Motor neuron (in vitro differentiated cells): Measurements from ENCODE around the gene LCN15. TPM values are rescaled to one million over a fixed set of nuclear protein-coding genes. Genes with fewer than 3 reads are reported as not detected.

ENCODE experiments used
- ATAC-seq, 8 experiments: fragments of 200-7000 bp; cut with Tn5 transposase; replicated peaks in 6 of 8; 2 replicates each; pipeline ENCODE4 v1.8.0; 2021; ENCODE audit warnings: mild to moderate bottlenecking in 8 of 8, moderate library complexity in 8 of 8
- H3K27ac ChIP-seq, 2 donors: fragments of 250-450 bp; sonication (Bioruptor Pico); 2 replicates each; pipeline ENCODE4 v1.9.0; 2021; ENCODE audit warnings: antibody characterized with exemption in 2 of 2, mild to moderate bottlenecking in 2 of 2, moderate library complexity in 1 of 2
- H3K4me1 ChIP-seq, 2 donors: fragments of 250-450 bp; sonication (Bioruptor Pico); replicated peaks in 1 of 2; 2 replicates each; pipeline ENCODE4 v1.6.1; 2021; ENCODE audit warnings: antibody characterized with exemption in 2 of 2, mild to moderate bottlenecking in 2 of 2, moderate library complexity in 1 of 2
- H3K4me3 ChIP-seq, 5 donors: fragments of 250-450 bp; sonication (Bioruptor Pico); 2 replicates each; pipeline ENCODE4 v1.9.0; 2021; ENCODE audit warnings: antibody characterized with exemption in 5 of 5, mild to moderate bottlenecking in 5 of 5, moderate library complexity in 4 of 5
- WGBS, 10 experiments: fragments of 450-650 bp; shearing (Covaris generic); methylation state at CpG; one replicate each; pipeline ENCODE4 v1.0.0; 2022; 5-methylcytosine and 5-hydroxymethylcytosine counted together
- in situ Hi-C, 9 experiments: fragments of 400-800 bp; cut with MboI; loops; one replicate each; pipeline ENCODE4 v1.15.0; 2021; ENCODE audit warnings: low sequenced_read_pairs in 9 of 9, low pct_unique_long_range_greater_than_20kb in 2 of 9; ENCODE audit not compliant: unreplicated experiment in 9 of 9
- total RNA-seq, 8 experiments: library from RNA; unstranded; fragments of 300-600 nt; gene quantifications; 2 replicates each; pipeline versions ENCODE4 v1.2.3 to v1.2.4, GENCODE V29; 2022

The LCN15 gene
- total RNA-seq, 8 experiments from 2014 or later = 0.21 to 0.43 (median 0.23) TPM; not detected in 3

DNA sequence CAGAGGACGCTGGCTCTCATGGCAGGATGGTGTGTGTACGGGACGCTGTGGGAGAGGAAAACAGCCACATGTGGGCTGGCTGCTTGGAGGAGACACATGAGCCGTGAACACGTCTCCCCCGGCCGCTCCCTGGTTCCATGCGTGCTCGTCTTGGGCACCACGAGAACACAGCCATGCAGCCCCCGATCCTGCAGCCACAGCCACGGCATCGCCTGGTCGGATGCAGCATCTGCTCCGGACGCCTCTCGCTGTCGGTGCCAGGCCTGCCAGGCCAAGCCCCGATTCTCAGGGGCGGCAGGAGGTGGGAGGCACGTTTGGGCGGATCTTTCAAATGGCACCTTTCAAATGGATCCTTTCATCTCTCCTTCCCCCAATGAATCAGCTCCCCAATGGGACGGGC is 24.8 kb downstream of the LCN15 start:
- Histone ChIP-seq H3K27ac (no peak overlapping the region), H3K4me3 (no peak overlapping the region), H3K4me1 (peaks cover 7 to 22% of the 10 kb centered on the region in 2 donors)
- ATAC-seq = no peak
- in situ Hi-C loops = no loop called here
- 31 to 100% (median 60%) methylated on average over 1 to 12 of the region's 23 CpGs; no CpG with 5 or more reads in 2 of the 10 experiments for WGBS, 10 experiments

DNA sequence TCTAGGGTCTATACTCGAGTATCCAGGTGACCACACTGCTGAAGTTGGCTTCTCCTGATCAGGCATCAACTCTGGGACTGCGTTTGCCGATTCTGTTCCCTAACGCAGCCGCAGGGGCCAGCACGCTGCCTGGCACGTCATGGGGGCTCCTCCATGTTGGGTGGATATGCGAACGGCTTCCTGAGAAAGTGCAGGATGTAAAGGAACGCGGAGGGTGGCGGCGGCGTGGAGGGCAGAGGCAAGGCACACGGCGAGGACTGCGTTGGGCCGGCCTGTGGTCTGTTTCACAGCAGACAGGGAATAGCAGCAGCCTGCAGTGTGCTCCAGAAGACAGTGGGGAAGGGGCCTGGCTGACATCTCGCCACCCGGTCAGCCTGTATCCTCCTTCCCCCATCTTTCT is 25.4 kb downstream of the LCN15 start:
- WGBS, 10 experiments = 40 to 92% (median 80%) methylated on average over 1 to 9 of the region's 20 CpGs; no CpG with 5 or more reads in 7 of the 10 experiments
- in situ Hi-C loops = no loop called here
- Histone ChIP-seq H3K4me1 (peaks cover 7 to 22% of the 10 kb centered on the region in 2 donors), H3K27ac (no peak overlapping the region), H3K4me3 (no peak overlapping the region)
- no peak for ATAC-seq

DNA sequence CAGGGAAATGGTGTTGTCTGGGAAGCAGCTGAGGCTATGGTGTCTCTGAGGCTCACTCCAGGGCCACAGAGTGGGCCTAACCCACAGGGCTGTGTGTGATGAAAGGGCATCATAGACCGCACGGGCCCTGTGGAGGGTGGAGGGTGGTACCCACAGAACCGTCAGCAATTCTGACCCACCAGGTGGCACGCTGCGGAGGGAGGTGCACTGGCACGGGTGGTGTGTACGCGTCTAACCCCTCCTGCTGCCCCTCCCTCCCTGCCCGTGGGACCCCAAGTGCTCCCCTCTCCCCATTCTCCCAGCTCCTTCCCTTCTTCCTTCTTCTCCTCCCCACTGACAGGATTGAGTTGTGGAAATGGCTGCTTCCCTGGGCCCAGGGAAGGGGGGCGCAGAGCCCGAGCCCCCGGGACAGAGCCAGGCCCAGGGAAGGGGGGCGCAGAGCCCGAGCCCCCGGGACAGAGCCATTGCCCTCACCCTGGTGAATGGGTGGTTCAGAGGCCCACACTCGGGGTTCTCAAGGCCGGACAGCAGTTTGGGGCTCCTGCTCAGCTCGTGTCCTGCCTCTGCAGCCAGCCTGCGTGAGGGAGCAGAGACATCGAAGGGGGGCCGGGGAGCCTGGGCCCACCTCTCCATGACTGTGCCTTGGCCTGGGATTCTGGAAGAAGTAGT is 28.4 kb downstream of the LCN15 start:
- in situ Hi-C loops = no loop called here
- Histone ChIP-seq H3K4me1 (peaks cover 2% of the 10 kb centered on the region in 2 donors), H3K27ac (no peak overlapping the region), H3K4me3 (no peak overlapping the region)
- WGBS, 10 experiments = 60% methylated on average over 7 of the region's 21 CpGs; no CpG with 5 or more reads in 9 of the 10 experiments
- ATAC-seq = peak in 2 of 8 experiments; percentile 19 to 20

DNA sequence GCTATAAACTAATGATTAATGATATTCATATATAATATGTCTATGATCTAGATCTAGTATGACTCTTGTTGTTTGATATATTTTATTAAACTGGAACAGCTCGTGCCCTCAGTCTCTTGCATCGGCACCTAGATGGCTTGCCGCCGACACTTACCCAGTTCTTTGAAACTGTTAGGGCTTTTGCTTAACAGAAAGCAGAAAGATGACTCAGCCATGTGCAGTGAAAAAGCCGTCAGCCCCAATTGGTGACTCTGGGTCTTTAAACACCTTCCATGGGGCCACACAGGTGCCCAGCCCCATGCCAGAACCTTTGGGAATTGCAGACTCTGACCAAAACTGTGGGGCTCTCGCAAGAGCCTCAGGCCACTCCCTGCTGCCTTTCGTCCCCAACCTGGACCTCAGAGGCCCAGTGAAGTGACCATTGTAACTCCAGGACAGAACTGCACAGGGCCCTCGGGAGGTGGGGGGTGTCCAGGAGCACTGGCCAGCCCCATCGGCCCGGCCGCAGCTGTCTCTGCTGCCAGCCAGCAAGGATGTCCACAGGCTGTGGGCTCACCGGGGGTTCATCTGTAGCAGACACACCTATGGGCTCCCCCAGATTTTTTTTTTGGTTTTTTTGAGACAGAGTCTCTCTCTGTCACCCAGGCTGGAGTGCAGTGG is 29.4 kb downstream of the LCN15 start:
- Histone ChIP-seq H3K27ac (no peak overlapping the region), H3K4me1 (no peaks in the 10 kb centered on the region), H3K4me3 (no peak overlapping the region)
- in situ Hi-C loops = no loop called here
- WGBS, 10 experiments = 0 to 93% (median 69%) methylated on average over 1 to 9 of the region's 12 CpGs; no CpG with 5 or more reads in 2 of the 10 experiments
- ATAC-seq = peak in 3 of 8 experiments; percentile 2 to 22 (median 8)

DNA sequence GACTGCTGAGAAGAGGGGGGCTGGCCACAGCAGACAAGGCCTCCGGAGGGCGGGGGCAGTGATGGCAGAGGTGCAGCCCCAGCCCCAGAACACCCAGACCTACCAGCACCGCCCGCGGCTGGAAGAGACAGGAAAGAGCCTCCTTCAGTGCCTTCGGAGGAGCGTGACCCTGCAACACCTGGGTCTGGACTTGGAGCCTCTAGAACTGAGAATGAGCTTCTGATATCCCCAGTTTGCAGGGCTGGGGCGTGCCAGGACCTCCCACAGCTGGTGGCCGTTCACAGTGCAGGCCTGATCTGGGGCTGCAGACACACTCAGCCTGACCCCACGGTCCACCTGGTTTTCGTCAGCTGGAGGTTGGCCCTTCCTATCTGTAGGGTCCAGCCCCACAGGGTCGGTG is 30.7 kb downstream of the LCN15 start:
- 0 to 100% (median 95%) methylated on average over 1 to 5 of the region's 12 CpGs; no CpG with 5 or more reads in 4 of the 10 experiments for WGBS, 10 experiments
- Histone ChIP-seq H3K4me3 (no peak overlapping the region), H3K4me1 (peaks cover 3 to 4% of the 10 kb centered on the region in 2 donors), H3K27ac (no peak overlapping the region)
- in situ Hi-C loops = no loop called here
- no peak for ATAC-seq

DNA sequence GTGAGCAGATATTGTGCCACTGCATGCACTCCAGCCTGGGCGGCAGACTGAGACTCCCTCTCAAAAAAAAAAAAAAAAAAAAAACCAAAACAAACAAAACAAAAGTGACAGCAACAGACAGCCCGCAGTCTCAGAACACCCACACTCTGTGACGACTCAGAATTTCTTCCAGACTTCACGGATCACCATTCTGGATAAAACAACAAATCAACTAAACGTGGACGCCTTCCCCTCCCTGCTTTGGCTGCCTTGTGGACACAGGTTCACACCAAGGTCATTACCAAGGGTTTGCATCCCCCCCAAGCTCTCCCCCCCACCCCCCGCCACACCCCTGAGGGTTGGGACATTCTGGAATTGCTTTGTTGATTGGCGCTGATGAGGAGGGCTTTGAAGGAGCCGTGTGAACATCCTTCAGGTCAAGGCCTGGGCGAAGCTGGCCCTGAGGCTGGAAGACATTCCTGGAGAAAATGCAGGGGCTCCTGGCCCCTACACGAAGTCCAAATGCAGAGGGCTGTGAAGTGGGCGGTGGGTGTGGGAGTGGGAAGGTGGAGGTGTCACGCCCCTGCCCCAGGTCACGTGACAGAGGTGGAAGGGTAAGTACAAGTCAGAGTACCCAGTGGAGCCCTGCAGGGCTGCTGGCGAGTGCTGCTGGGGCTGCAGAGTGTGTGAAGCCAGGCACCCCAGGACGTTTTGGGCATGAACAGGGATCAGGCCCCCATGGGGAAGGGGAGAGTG is 31.7 kb downstream of the LCN15 start:
- in situ Hi-C loops = no loop called here
- ATAC-seq = no peak
- Histone ChIP-seq H3K4me1 (peaks cover 3 to 4% of the 10 kb centered on the region in 2 donors), H3K4me3 (no peak overlapping the region), H3K27ac (no peak overlapping the region)
- 20 to 70% (median 58%) methylated on average over 1 to 13 of the region's 16 CpGs; no CpG with 5 or more reads in 4 of the 10 experiments for WGBS, 10 experiments

DNA sequence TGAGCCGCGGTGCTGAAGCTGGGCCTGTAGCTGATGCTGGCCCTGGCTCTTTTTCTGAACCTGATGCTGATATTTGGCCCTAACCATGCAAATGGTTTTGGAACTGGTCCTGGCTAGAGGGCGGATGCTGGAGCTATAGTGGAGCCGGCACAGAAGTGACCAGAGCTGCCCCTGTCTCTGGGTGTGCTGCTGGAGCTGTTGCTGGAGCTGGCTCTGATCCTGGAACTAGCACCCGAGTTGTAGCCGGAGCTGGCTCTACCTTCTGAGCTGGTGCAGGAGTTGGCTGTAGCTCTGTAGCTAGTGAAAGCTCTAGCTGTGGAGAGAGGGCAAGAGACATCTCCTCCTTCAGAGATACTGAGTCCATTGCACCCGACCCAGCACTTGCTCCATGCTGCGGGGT is 34.4 kb downstream of the LCN15 start:
- H3K27ac ChIP-seq = no peak overlapping the region
- in situ Hi-C loops = no loop called here
- H3K4me3 ChIP-seq = no peak overlapping the region
- ATAC-seq = no peak
- 60 to 94% (median 78%) methylated on average over 2 to 5 of the region's 8 CpGs; no CpG with 5 or more reads in 6 of the 10 experiments for WGBS, 10 experiments
- H3K4me1 ChIP-seq = peaks cover 16 to 19% of the 10 kb centered on the region in 2 donors

DNA sequence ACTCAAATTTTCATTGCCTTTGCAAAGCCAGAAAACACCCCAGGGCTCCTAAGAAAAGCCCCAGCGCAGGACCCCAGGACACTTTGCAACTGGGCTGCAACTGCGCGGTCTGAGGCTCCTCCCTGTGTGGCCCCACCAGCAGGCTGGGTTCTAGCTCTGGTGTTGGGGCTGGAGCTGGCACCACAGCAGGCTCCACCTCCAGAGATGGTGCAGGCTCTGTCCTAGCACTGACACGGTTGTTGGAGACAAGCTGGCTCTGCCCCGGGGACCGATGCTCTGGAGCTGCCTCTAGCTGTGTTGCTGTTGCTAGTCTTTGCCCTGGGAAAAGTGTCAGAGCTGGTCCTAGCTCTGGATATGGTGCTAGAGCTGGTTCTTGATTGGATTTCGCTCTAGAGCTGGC is 35.2 kb downstream of the LCN15 start:
- peak overlapping the region; percentile 42 to 67 (median 54) for H3K4me3 ChIP-seq
- peak in 3 of 8 experiments; percentile 4 to 23 (median 16) for ATAC-seq
- H3K4me1 ChIP-seq = peaks cover 16 to 19% of the 10 kb centered on the region in 2 donors
- 33 to 59% (median 40%) methylated on average over 1 to 3 of the region's 7 CpGs; no CpG with 5 or more reads in 6 of the 10 experiments for WGBS, 10 experiments
- no peak overlapping the region for H3K27ac ChIP-seq
- in situ Hi-C loops = no loop called here

DNA sequence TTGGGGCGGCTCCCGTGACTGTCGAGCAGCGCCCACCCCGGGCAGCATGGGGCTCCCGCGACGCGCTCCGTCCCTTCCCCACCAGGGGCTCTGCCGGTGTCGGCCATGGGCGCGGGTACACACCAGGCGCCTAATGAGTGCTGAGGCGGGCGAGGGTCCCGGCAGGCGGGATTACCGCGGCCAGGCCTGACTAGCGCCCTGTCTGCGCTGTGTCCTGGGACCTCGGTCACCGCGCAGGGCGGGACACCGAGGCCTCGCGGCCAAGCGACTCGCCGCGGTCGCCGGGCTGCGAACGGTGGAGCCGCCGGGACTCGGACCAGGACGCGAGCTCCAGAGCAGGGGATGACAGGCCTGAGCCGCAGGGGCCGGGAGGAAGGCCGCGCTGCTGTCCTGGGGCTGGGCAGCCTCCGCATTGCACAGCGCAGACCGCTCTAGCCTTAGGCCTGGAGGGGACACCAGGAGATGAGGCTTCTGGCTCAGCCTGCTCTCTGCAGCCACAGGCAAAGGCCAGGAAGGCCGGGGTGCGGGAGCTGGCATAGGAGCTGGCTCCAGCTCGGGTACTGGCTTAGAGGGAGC is 35.7 kb downstream of the LCN15 start:
- in situ Hi-C loops = no loop called here
- Histone ChIP-seq H3K4me1 (peaks cover 16 to 19% of the 10 kb centered on the region in 2 donors), H3K4me3 (peak overlapping the region; percentile 42 to 67 (median 54)), H3K27ac (no peak overlapping the region)
- ATAC-seq = peak; percentile 32 to 56 (median 48)
- 0 to 14% (median 0%) methylated on average over 1 to 6 of the region's 53 CpGs; no CpG with 5 or more reads in 7 of the 10 experiments for WGBS, 10 experiments

DNA sequence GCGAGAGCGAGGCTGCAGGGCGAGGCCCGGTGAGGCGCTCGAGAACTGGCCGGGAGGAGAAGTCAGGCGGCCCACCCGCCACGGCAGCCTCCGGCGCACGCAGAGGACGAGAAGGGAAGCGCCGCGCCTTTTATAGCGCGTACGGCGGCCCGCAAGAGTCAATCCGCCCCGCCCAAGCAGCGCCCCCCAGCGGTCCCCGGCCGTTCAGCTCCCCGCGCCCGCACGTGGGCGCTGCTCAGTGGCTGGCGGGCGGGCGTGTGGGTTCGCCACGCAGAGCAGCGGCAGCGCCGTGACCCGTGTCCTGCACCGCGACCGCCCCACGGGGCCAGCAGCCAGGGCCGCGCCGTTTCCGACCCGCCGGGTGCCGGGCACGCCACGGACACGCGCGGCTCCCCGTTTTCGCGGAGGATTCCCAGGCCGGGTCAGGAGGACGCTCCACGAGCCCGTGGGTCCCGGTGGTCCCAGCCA is 36.2 kb downstream of the LCN15 start:
- no CpG with 5 or more reads among the region's 66 CpGs for WGBS, 10 experiments
- peak overlapping the region; percentile 42 to 67 (median 54) for H3K4me3 ChIP-seq
- peaks cover 16 to 19% of the 10 kb centered on the region in 2 donors for H3K4me1 ChIP-seq
- in situ Hi-C loops = no loop called here
- peak overlapping the region; percentile 31 to 71 for H3K27ac ChIP-seq
- ATAC-seq = peak; percentile 60 to 78 (median 72)

DNA sequence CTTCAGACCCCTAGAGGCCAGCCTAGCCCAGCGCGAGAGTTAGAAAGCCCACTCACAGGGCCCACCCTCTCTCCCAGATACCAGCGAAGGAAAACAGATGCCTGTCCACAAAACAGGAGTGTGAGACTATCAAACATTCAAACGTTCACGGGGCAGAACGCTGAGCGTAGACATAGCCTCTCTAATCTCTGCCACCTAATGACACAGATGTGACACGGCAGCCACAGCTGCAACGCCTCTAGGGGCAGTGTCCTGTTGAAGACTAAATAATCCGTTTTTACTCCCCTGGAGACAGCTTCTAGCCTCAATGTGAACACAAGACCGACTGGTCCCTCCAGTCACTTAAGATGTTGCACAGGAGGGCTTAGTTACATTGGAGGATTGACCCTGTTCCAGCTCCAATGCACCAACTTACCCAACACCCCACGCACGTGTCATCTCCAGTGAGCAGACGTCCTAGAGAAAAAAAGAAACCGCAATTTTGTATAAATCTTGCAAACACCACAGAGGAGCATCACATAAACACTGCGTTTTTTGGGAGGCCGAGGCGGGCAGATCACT is 37.6 kb downstream of the LCN15 start:
- peak overlapping the region; percentile 42 to 67 (median 54) for H3K4me3 ChIP-seq
- in situ Hi-C loops = no loop called here
- WGBS, 10 experiments = 0 to 60% (median 10%) methylated on average over 1 to 10 of the region's 18 CpGs; no CpG with 5 or more reads in 3 of the 10 experiments
- no peak overlapping the region for H3K27ac ChIP-seq
- H3K4me1 ChIP-seq = peaks cover 16 to 19% of the 10 kb centered on the region in 2 donors
- ATAC-seq = peak in 3 of 8 experiments; percentile 2 to 3 (median 2)

DNA sequence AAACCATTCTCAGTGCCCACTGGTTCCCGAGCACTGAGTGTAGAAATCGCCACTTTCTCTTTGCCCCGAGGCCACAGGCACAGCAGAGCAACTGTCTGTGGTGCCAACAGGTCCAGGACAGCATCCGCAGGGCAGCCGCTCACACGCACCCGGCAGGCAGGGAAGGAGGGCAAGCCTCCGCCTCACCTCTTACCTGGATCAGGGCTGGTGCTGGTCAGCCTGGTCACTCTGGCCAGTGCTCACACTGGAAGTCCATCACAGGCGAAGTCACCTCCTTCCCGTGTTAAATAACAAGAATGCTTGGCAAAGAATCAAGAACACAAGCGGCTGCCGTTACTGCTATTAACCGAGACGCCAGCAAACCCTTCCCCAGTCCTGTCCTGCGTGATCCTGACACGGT is 38.2 kb downstream of the LCN15 start:
- ATAC-seq = no peak
- Histone ChIP-seq H3K27ac (no peak overlapping the region), H3K4me1 (peaks cover 21 to 23% of the 10 kb centered on the region in 2 donors), H3K4me3 (no peak overlapping the region)
- in situ Hi-C loops = no loop called here
- WGBS, 10 experiments = 53 to 100% (median 94%) methylated on average over 1 to 9 of the region's 16 CpGs; no CpG with 5 or more reads in 4 of the 10 experiments
